NT2/D1 (cell line): ENCODE data around the gene SCIN.

Source experiments
- DNase-seq: peaks from one replicate; pipeline ENCODE4 v3.0.0-alpha.2; 2011; ENCODE audit warnings: low read depth, low spot score
- H3K27me3 ChIP-seq: 2 replicates; pipeline ENCODE4 v1.6.0; 2011; ENCODE audit warnings: mild to moderate bottlenecking; ENCODE audit not compliant: insufficient read length, insufficient read depth
- H3K36me3 ChIP-seq: 2 replicates; pipeline ENCODE4 v1.6.1; 2011; ENCODE audit warnings: mild to moderate bottlenecking, low read length, mixed read lengths; ENCODE audit not compliant: insufficient read depth, insufficient read length
- H3K4me1 ChIP-seq: 2 replicates; pipeline ENCODE4 v1.5.1; 2011; ENCODE audit not compliant: insufficient read depth, insufficient read length
- H3K4me3 ChIP-seq: 2 replicates; pipeline ENCODE4 v1.5.1; 2011; ENCODE audit warnings: low read depth; ENCODE audit not compliant: insufficient read length
- H3K9ac ChIP-seq: 2 replicates; pipeline ENCODE4 v1.6.0; 2011; ENCODE audit warnings: low read depth; ENCODE audit not compliant: insufficient read length
- H3K9me3 ChIP-seq: 2 replicates; pipeline ENCODE4 v1.5.1; 2011; ENCODE audit warnings: mild to moderate bottlenecking, low read length; ENCODE audit not compliant: insufficient read depth
- SUZ12 ChIP-seq: IDR thresholded peaks from 2 replicates; pipeline ENCODE4 v1.6.1; 2011; ENCODE audit not compliant: insufficient read length, insufficient read depth; ENCODE audit errors: extremely low read depth
- YY1 ChIP-seq: IDR thresholded peaks from 2 replicates; pipeline ENCODE4 v1.6.1; 2011; ENCODE audit not compliant: insufficient read length, insufficient read depth
- ZNF274 ChIP-seq: IDR thresholded peaks from 2 replicates; pipeline ENCODE4 v1.6.1; 2011; ENCODE audit warnings: mild to moderate bottlenecking, low read depth, low read length

The SCIN gene

DNA sequence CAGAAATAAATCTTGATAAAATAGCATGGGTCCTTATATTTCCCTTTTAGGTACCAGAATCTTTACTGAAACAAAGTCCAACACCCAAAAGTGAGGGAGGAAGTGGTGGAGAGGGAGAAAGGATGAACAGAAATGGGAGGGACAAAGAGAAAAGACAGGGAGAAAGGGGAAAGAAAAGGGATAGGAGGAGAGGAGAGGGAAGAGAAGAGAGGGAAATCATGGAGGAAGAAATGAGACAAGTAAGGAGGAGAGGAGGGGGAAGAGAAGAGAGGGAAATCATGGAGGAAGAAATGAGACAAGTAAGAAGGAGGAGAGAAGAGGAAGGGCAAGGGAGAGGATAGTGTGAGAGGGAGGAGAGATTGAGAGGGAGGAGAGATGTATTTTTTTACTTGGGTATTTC lies 66.8 kb downstream of the SCIN start:
- H3K9me3 ChIP-seq = no peaks in the 10 kb centered on the region
- H3K27me3 ChIP-seq = no peaks in the 10 kb centered on the region
- TF ChIP-seq ZNF274 (no peak), SUZ12 (no peak), YY1 (no peak)
- no peak overlapping the region for H3K4me3 ChIP-seq
- DNase-seq = no peak
- no peak overlapping the region for H3K9ac ChIP-seq
- H3K4me1 ChIP-seq = no peaks in the 10 kb centered on the region
- no peaks in the 10 kb centered on the region for H3K36me3 ChIP-seq

DNA sequence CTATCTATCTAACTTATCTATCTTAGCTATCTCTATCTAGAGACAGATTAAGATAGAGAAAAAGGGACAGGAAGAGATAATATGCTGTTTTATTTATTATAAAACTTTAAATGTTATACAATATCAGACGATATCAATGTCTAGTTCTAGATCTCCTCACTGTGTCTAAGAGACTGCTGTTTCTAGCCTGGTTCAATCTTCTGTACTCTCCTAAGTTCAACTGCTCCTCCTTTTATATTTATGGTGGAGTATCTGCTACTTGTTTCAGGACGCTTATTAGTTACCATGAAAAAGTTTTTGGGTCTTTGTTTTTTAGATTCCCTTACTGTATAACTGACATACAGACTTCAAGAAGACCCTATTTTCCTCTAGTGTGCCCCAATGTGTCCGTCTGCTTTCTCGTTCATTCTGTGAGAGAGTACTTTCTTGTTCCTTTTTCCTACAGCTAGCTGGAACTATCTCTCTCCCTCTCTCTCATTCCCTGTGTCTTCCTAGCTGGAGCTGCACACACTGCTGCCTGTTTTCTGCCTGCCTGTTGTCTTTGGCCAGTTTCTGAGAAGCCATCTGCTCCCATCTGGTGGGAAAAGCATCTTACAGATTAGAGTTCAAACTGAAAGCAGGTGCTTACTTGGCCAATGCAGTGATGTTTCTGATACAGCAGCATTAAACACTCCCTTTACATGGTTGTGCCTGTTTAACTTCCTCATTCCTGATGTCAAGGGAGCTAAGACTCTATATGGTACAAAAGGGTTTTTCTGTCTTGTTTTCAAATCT lies 67.5 kb downstream of the SCIN start:
- no peaks in the 10 kb centered on the region for H3K27me3 ChIP-seq
- no peak overlapping the region for H3K9ac ChIP-seq
- no peak for TF ChIP-seq ZNF274
- TF ChIP-seq SUZ12 = no peak
- TF ChIP-seq YY1 = no peak
- no peak overlapping the region for H3K4me3 ChIP-seq
- H3K4me1 ChIP-seq = no peaks in the 10 kb centered on the region
- H3K9me3 ChIP-seq = no peaks in the 10 kb centered on the region
- no peak for DNase-seq
- no peaks in the 10 kb centered on the region for H3K36me3 ChIP-seq

GRCh38 chr7:12638851-12639456 lies 68.4 kb downstream of the SCIN start:
- Histone ChIP-seq H3K4me3 (no peak overlapping the region), H3K9me3 (no peaks in the 10 kb centered on the region), H3K9ac (no peak overlapping the region), H3K36me3 (no peaks in the 10 kb centered on the region), H3K27me3 (no peaks in the 10 kb centered on the region), H3K4me1 (no peaks in the 10 kb centered on the region)
- TF ChIP-seq SUZ12 = no peak
- TF ChIP-seq ZNF274 = no peak
- TF ChIP-seq YY1 = no peak
- DNase-seq = peak; percentile 11

DNA sequence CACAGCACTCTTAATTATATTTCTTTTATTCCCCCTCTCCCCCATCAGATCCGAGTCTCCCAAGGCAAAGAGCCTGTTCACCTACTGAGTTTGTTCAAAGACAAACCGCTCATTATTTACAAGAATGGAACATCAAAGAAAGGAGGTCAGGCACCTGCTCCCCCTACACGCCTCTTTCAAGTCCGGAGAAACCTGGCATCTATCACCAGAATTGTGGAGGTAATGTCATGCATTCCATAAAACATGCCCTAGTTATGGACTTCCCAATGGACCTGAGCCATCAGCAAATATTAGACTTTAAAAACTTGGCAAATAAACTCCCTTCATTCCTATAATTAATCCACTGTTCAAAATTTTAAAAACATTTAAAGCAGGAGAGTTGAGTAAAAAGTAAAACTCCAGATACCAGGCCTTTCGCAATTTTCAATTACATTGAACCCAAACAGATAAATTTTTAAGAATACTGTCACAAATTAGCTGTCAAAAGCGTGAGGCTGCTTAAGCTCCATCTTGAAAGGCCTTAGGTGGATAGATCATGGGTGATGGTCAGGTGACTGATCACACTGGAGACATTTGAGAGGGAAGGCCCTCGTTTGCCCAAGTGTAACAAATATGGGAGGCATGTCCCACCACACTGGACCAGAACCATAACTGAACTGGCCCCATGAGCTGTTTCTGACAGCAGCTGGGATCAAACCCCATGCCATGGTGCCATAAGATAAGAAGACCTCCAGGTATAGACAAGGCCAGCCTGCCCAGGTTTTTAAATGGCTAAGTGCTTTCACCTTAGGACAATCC lies 70.0 kb downstream of the SCIN start:
- Histone ChIP-seq H3K9me3 (no peaks in the 10 kb centered on the region), H3K9ac (no peak overlapping the region), H3K4me1 (no peaks in the 10 kb centered on the region), H3K27me3 (no peaks in the 10 kb centered on the region), H3K4me3 (no peak overlapping the region), H3K36me3 (no peaks in the 10 kb centered on the region)
- DNase-seq = no peak
- TF ChIP-seq YY1 (no peak), SUZ12 (no peak), ZNF274 (no peak)

- Histone ChIP-seq H3K36me3 (no peaks in the 10 kb centered on the region), H3K4me1 (no peaks in the 10 kb centered on the region), H3K27me3 (no peaks in the 10 kb centered on the region), H3K9me3 (no peaks in the 10 kb centered on the region), H3K9ac (no peak overlapping the region), H3K4me3 (no peak overlapping the region)
- no peak for DNase-seq
- TF ChIP-seq ZNF274 = no peak
- TF ChIP-seq YY1 = no peak
- TF ChIP-seq SUZ12 = no peak
Observed at GRCh38 chr7:12641196-12641595, 70.7 kb downstream of the SCIN start.

DNA sequence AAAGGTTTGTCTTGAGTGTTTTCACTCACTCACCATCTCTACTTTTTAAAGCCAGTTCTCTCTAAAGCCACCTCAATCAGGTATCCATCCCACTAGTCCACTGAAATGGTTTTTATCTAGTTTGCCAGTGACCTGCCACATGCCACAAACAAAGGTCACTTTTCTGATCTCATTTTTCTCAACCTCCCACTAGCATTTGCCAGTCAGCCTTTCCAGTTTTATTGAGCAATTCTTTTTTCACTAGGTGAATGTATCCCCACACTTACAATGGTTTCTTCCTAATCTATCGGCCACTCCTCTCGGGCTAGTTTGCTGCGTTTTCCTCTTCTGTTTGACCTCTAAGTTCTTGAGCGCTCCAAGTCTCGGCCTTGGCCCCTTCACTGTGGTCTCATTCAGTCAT lies 72.0 kb downstream of the SCIN start:
- H3K36me3 ChIP-seq = no peaks in the 10 kb centered on the region
- TF ChIP-seq ZNF274 (no peak), SUZ12 (no peak), YY1 (no peak)
- no peaks in the 10 kb centered on the region for H3K4me1 ChIP-seq
- H3K27me3 ChIP-seq = no peaks in the 10 kb centered on the region
- no peak overlapping the region for H3K4me3 ChIP-seq
- no peaks in the 10 kb centered on the region for H3K9me3 ChIP-seq
- no peak for DNase-seq
- H3K9ac ChIP-seq = no peak overlapping the region

GRCh38 chr7:12643001-12643643 lies 72.6 kb downstream of the SCIN start:
- Histone ChIP-seq H3K4me1 (no peaks in the 10 kb centered on the region), H3K36me3 (no peaks in the 10 kb centered on the region), H3K27me3 (no peaks in the 10 kb centered on the region), H3K9ac (no peak overlapping the region), H3K4me3 (no peak overlapping the region), H3K9me3 (no peaks in the 10 kb centered on the region)
- TF ChIP-seq ZNF274 = no peak
- no peak for TF ChIP-seq YY1
- TF ChIP-seq SUZ12 = no peak
- no peak for DNase-seq
